Activated naive CD8-positive, alpha-beta T cell treated with anti-CD3 and anti-CD28 coated beads, Interleukin-2, amount 50 U/mL, for 24 hours (primary cell): ENCODE results near the gene EHBP1L1.

Experiments used
- ATAC-seq: fragments of 150-1000 bp; cut with Tn5 transposase; one replicate; pipeline ENCODE4 v1.10.0; 2021
- DNase-seq: peaks from one replicate; pipeline ENCODE4 v3.0.0; 2021
- H3K27ac Mint-ChIP-seq: one replicate; pipeline ENCODE4 v1.8.0; 2021; ENCODE audit warnings: mild to moderate bottlenecking, mixed read lengths
- H3K27me3 Mint-ChIP-seq: one replicate; pipeline ENCODE4 v1.8.0; 2021; ENCODE audit warnings: mixed read lengths
- H3K36me3 Mint-ChIP-seq: one replicate; pipeline ENCODE4 v1.8.0; 2021; ENCODE audit warnings: low read depth, mixed read lengths
- H3K4me1 Mint-ChIP-seq: one replicate; pipeline ENCODE4 v1.8.0; 2021; ENCODE audit warnings: mixed read lengths
- H3K4me3 Mint-ChIP-seq: one replicate; pipeline ENCODE4 v1.8.0; 2021; ENCODE audit warnings: mild to moderate bottlenecking, moderate library complexity, mixed read lengths
- H3K9me3 Mint-ChIP-seq: one replicate; pipeline ENCODE4 v1.8.0; 2021; ENCODE audit warnings: mixed read lengths

EHBP1L1 gene

GRCh38 chr11:65604258-65604657 is 28.4 kb downstream of the EHBP1L1 start:
- Mint-ChIP-seq H3K9me3 (no peaks in the 10 kb centered on the region), H3K27me3 (no peaks in the 10 kb centered on the region), H3K4me3 (no peak overlapping the region), H3K4me1 (peaks cover 3% of the 10 kb centered on the region), H3K36me3 (peaks cover 21% of the 10 kb centered on the region), H3K27ac (no peak overlapping the region)
- ATAC-seq (no peak), DNase-seq (no peak)

DNA sequence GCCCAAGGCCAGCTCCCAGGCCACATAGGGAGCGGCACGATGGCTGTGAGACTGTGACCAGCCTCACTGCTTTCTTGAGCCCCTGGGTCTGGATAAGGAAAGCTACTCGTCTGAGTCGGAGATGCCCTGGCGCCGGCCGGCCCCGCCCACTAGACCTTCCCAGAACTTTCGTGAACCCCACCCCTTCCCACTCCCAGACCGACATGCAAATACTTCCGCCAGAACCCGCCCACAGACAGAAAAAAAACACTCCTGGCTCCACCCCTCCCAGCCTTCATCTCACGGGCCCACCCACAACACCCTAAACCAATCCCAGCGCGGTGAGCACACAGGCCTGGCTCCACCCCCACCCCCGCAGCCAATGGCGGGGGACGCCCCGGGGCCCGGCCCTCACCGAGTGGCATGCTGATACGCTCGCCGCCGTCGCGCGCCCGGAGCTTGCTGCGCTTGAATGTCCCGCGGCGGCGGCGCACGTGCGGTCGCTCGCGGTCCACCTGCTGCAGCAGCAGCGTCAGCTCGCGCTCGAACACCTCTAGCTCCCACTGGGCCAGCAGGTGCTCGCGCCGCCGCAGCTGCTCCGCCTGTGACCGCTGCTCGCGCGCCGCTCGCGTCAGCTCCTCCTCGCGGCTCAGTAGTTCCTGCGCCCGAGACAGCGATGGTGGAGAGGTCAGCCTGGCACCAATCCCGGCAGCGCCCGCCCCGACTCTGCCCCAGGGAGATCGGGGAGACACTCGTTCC is 31.2 kb downstream of the EHBP1L1 start:
- no peaks in the 10 kb centered on the region for H3K27me3 Mint-ChIP-seq
- no peaks in the 10 kb centered on the region for H3K9me3 Mint-ChIP-seq
- peaks cover 24% of the 10 kb centered on the region for H3K4me1 Mint-ChIP-seq
- peaks cover 26% of the 10 kb centered on the region for H3K36me3 Mint-ChIP-seq
- DNase-seq, result peak; percentile 29
- ATAC-seq, result peak; percentile 61
- no peak overlapping the region for H3K4me3 Mint-ChIP-seq
- H3K27ac Mint-ChIP-seq, result no peak overlapping the region

GRCh38 chr11:65607614-65608426 is 32.0 kb downstream of the EHBP1L1 start:
- H3K27ac Mint-ChIP-seq, result no peak overlapping the region
- H3K4me1 Mint-ChIP-seq, result peaks cover 32% of the 10 kb centered on the region
- H3K36me3 Mint-ChIP-seq, result peaks cover 30% of the 10 kb centered on the region
- DNase-seq, result no peak
- no peaks in the 10 kb centered on the region for H3K9me3 Mint-ChIP-seq
- ATAC-seq, result no peak
- no peaks in the 10 kb centered on the region for H3K27me3 Mint-ChIP-seq
- no peak overlapping the region for H3K4me3 Mint-ChIP-seq

DNA sequence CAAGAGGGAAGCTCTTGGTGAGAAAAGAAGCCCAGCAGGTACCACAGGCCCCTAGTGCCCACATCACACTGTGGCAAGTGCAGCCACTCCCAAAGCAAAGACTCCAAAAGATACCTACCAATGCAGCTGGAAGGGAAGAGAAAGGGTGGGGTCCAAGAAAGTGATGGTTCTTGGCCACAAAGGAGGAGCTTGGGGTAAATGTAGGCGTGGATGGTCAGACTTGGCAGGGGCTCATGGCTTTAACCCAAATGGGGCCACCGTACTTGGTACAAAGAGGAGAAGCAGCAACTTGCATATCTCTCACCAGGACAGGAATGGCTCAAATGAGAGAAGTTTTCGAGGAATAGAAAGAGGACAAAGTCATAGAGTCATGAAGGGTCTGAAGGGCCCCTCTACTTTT is 33.4 kb downstream of the EHBP1L1 start:
- Mint-ChIP-seq H3K4me3 (no peak overlapping the region), H3K36me3 (peaks cover 21% of the 10 kb centered on the region)

GRCh38 chr11:65609665-65610064 is 33.8 kb downstream of the EHBP1L1 start:
- no peaks in the 10 kb centered on the region for H3K27me3 Mint-ChIP-seq
- H3K9me3 Mint-ChIP-seq, result no peaks in the 10 kb centered on the region
- no peak overlapping the region for H3K4me3 Mint-ChIP-seq
- peak overlapping the region; percentile 38 for H3K27ac Mint-ChIP-seq
- ATAC-seq (no peak), DNase-seq (no peak)
- H3K4me1 Mint-ChIP-seq, result peaks cover 37% of the 10 kb centered on the region
- peaks cover 21% of the 10 kb centered on the region for H3K36me3 Mint-ChIP-seq

More for the DNA sequence above, 33.4 kb downstream of the EHBP1L1 start:
- H3K27ac Mint-ChIP-seq, result peak overlapping the region; percentile 38
- ATAC-seq (no peak), DNase-seq (no peak)
- H3K4me1 Mint-ChIP-seq, result peaks cover 37% of the 10 kb centered on the region
- H3K9me3 Mint-ChIP-seq, result no peaks in the 10 kb centered on the region
- H3K27me3 Mint-ChIP-seq, result no peaks in the 10 kb centered on the region

- H3K27ac Mint-ChIP-seq, result peak overlapping the region; percentile 41
- H3K36me3 Mint-ChIP-seq, result peaks cover 22% of the 10 kb centered on the region
- no peak overlapping the region for H3K4me3 Mint-ChIP-seq
- DNase-seq (no peak), ATAC-seq (no peak)
- H3K9me3 Mint-ChIP-seq, result no peaks in the 10 kb centered on the region
- H3K4me1 Mint-ChIP-seq, result peaks cover 40% of the 10 kb centered on the region
- H3K27me3 Mint-ChIP-seq, result peaks cover under 1% of the 10 kb centered on the region
These were observed 34.6 kb downstream of the EHBP1L1 start for GRCh38 chr11:65610404-65610803.

- DNase-seq (no peak), ATAC-seq (no peak)
- Mint-ChIP-seq H3K9me3 (no peaks in the 10 kb centered on the region), H3K4me3 (peak overlapping the region; percentile 17), H3K27me3 (peaks cover 3% of the 10 kb centered on the region), H3K36me3 (peaks cover 22% of the 10 kb centered on the region), H3K4me1 (peaks cover 42% of the 10 kb centered on the region), H3K27ac (peak overlapping the region; percentile 41)
These were observed 35.3 kb downstream of the EHBP1L1 start for GRCh38 chr11:65611028-65611757.

GRCh38 chr11:65611758-65612603 is 36.1 kb downstream of the EHBP1L1 start:
- no peaks in the 10 kb centered on the region for H3K9me3 Mint-ChIP-seq
- H3K4me3 Mint-ChIP-seq, result peak overlapping the region; percentile 95
- ATAC-seq, result no peak
- peaks cover 3% of the 10 kb centered on the region for H3K27me3 Mint-ChIP-seq
- peak overlapping the region; percentile 86 for H3K27ac Mint-ChIP-seq
- H3K36me3 Mint-ChIP-seq, result peaks cover 24% of the 10 kb centered on the region
- no peak for DNase-seq
- H3K4me1 Mint-ChIP-seq, result peaks cover 50% of the 10 kb centered on the region

DNA sequence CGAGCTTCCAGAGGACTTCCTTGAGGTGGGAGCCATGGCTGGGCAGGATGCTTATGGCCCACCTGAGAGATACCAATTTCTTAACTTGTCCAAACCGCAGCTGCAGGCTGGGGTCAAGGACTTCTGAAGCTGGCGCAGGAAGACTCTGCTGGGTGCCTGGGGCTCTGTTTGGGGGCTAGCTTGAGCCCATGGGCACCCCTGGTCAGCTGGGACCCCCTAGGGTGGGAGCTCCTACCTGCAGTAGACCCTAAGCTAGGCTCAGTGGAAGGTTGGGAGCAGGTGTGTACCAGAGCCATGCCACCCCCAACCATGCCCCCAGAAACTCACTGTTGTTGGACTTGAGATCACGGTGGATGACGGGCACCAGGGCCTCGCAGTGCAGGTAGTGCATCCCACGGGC is 36.8 kb downstream of the EHBP1L1 start:
- Mint-ChIP-seq H3K27me3 (peaks cover 3% of the 10 kb centered on the region), H3K4me3 (peak overlapping the region; percentile 95), H3K36me3 (peaks cover 27% of the 10 kb centered on the region), H3K27ac (peak overlapping the region; percentile 86), H3K9me3 (no peaks in the 10 kb centered on the region), H3K4me1 (peaks cover 57% of the 10 kb centered on the region)
- DNase-seq (no peak), ATAC-seq (no peak)

DNA sequence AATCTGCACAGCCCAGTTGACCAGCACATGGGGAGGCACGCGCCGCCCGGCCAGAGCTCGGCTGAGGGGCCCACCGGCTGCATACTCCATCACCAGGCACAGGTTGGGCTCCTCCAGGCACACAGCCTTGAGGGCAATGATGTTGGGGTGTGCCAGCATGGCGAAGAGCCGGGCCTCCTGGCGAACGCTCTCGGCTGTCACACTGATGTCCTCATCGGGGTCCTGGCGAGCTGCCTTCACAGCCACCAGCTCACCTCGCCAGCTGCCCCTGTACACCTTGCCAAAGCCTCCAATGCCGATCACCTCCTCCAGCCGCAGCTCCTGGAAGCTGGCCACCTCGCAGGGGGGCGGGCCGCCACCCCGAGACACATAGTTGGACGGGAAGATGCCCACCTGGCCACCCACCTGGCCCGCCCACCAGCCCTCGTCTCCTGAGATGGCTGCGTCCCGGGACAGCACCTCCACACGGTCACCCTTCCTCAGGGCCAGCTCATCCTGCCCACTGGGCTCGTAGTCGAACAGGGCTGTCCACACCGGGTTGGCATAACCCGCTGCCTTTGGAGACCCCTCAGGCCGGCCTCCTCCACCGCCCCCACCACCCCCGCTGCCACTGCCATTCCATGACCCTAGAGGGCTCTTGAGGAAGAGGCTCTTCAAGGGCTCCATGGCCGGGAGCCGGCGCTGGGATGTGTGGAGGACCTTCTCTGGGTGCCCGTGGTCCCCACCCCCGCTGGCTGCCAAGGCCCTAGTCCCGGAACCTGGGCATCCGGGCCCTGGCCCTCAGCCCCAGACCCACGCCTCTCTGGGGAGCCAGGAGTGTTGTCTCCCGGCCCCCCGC is 37.5 kb downstream of the EHBP1L1 start:
- peaks cover 3% of the 10 kb centered on the region for H3K27me3 Mint-ChIP-seq
- peak overlapping the region; percentile 86 for H3K27ac Mint-ChIP-seq
- peaks cover 29% of the 10 kb centered on the region for H3K36me3 Mint-ChIP-seq
- H3K4me3 Mint-ChIP-seq, result peak overlapping the region; percentile 95
- H3K4me1 Mint-ChIP-seq, result peaks cover 58% of the 10 kb centered on the region
- ATAC-seq (no peak), DNase-seq (peak; percentile 27)
- H3K9me3 Mint-ChIP-seq, result no peaks in the 10 kb centered on the region

GRCh38 chr11:65615229-65615949 is 39.5 kb downstream of the EHBP1L1 start, which contains the start of gene PCNX3:
Gene PCNX3 (plus strand): TSS chr11:65615776. CDS start chr11:65616312, 536 bp downstream.
- H3K9me3 Mint-ChIP-seq, result no peaks in the 10 kb centered on the region
- peak; percentile 89 for ATAC-seq
- peak within 1 kb of the TSS; percentile 98 for H3K27ac Mint-ChIP-seq
- peaks cover 3% of the 10 kb centered on the region for H3K27me3 Mint-ChIP-seq
- peaks cover 48% of the 10 kb centered on the region for H3K4me1 Mint-ChIP-seq
- peak within 1 kb of the TSS; percentile 98 for H3K4me3 Mint-ChIP-seq
- peaks cover 30% of the 10 kb centered on the region for H3K36me3 Mint-ChIP-seq
- peak; percentile 100 for DNase-seq

DNA sequence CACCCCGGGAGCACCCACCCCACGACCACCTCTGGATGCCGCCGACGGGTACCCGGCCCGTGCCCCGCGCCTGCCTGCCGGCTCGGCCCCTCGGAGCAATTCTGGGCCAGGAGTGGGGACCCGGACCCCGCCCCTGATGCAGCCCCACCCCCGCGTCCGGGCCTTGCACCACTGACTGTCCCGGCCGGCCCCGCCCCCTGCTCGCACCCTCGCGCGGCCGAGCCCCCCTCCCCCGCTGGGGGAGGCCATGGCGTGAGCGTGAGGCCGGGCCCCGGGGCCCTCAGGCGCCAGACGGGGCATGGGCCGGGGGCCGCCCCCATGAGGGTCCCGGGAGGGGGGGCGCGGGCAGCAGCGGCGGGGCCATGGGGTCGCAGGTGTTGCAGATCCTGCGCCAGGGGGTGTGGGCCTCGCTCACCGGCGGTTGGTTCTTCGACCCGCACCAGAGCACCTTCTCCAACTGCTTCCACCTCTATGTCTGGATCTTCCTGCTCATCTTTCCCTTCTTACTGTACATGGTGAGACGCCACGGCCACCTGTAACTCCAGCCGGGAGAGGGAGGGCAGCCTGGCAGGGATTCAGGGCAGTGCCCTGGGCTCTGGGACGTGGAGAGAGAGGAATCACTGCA is 40.2 kb downstream of the EHBP1L1 start:
- no peaks in the 10 kb centered on the region for H3K9me3 Mint-ChIP-seq
- H3K36me3 Mint-ChIP-seq, result peaks cover 30% of the 10 kb centered on the region
- H3K27ac Mint-ChIP-seq, result peak overlapping the region; percentile 98
- DNase-seq, result peak; percentile 65
- peak overlapping the region; percentile 98 for H3K4me3 Mint-ChIP-seq
- peaks cover 41% of the 10 kb centered on the region for H3K4me1 Mint-ChIP-seq
- H3K27me3 Mint-ChIP-seq, result peaks cover 3% of the 10 kb centered on the region
- no peak for ATAC-seq
